Raji (cell line): ENCODE data around the gene SLX4IP.

Experiments used
- POLR2A ChIP-seq: IDR thresholded peaks from 2 replicates; pipeline ENCODE4 v1.6.1; 2011; ENCODE audit warnings: low read depth, low read length, control low read depth; ENCODE audit not compliant: insufficient read depth

Gene SLX4IP

GRCh38 chr20:10434832-10435812, at the start of gene SLX4IP:
Gene SLX4IP (plus strand): TSS chr20:10435305. CDS start chr20:10458205, 22,900 bp downstream.
- peak; percentile 86 for TF ChIP-seq POLR2A

- TF ChIP-seq POLR2A = no peak
These were observed 49.1 kb upstream of the SLX4IP start for GRCh38 chr20:10385850-10386544.

GRCh38 chr20:10387686-10388085, 47.4 kb upstream of the SLX4IP start:
- TF ChIP-seq POLR2A = no peak

- TF ChIP-seq POLR2A = no peak
These were observed 46.5 kb upstream of the SLX4IP start for GRCh38 chr20:10388597-10388996.

GRCh38 chr20:10390709-10391108, 44.4 kb upstream of the SLX4IP start:
- no peak for TF ChIP-seq POLR2A

- no peak for TF ChIP-seq POLR2A
These were observed 36.2 kb upstream of the SLX4IP start for GRCh38 chr20:10398834-10399369.

GRCh38 chr20:10402938-10403608, 32.0 kb upstream of the SLX4IP start:
- no peak for TF ChIP-seq POLR2A

GRCh38 chr20:10404023-10404628, 31.0 kb upstream of the SLX4IP start:
- TF ChIP-seq POLR2A = no peak

GRCh38 chr20:10404959-10405530, 30.1 kb upstream of the SLX4IP start:
- TF ChIP-seq POLR2A = no peak

GRCh38 chr20:10408108-10408813, 26.8 kb upstream of the SLX4IP start:
- TF ChIP-seq POLR2A = no peak

- no peak for TF ChIP-seq POLR2A
These were observed 23.4 kb upstream of the SLX4IP start for GRCh38 chr20:10411673-10412072.

GRCh38 chr20:10412591-10413408, 22.3 kb upstream of the SLX4IP start:
- TF ChIP-seq POLR2A = no peak
